Stimulated activated naive CD8-positive, alpha-beta T cell treated with anti-CD3 and anti-CD28 coated beads, Interleukin-15, Interleukin-2, amounts not matched to agents 100 ng/mL and 50 ng/mL, for 24 hours (primary cell): ENCODE measurements around the gene CCDC178.
"Not testable (repeated sequence)": the region's sequence is repeated elsewhere in the genome, so short reads cannot be mapped to it uniquely, and the experiment has no call there.

Experiments used
- H3K27ac Mint-ChIP-seq: one replicate; pipeline ENCODE4 v1.8.0; 2021; ENCODE audit warnings: mild to moderate bottlenecking, mixed read lengths
- H3K27me3 Mint-ChIP-seq: one replicate; pipeline ENCODE4 v1.8.0; 2021; ENCODE audit warnings: mixed read lengths
- H3K36me3 Mint-ChIP-seq: one replicate; pipeline ENCODE4 v1.8.0; 2021; ENCODE audit warnings: low read depth, mixed read lengths
- H3K4me1 Mint-ChIP-seq: one replicate; pipeline ENCODE4 v1.8.0; 2021; ENCODE audit warnings: low read depth, mixed read lengths
- H3K4me3 Mint-ChIP-seq: one replicate; pipeline ENCODE4 v1.8.0; 2021; ENCODE audit warnings: mild to moderate bottlenecking, mixed read lengths
- H3K9me3 Mint-ChIP-seq: one replicate; pipeline ENCODE4 v1.8.0; 2021; ENCODE audit warnings: mixed read lengths

Gene CCDC178

GRCh38 chr18:33152376-33152775, 288.1 kb downstream of the CCDC178 start:
- Mint-ChIP-seq H3K36me3 (no peaks in the 10 kb centered on the region), H3K27me3 (no peaks in the 10 kb centered on the region), H3K4me1 (no peaks in the 10 kb centered on the region), H3K9me3 (peaks cover 3% of the 10 kb centered on the region), H3K4me3 (no peak overlapping the region), H3K27ac (no peak overlapping the region)

DNA sequence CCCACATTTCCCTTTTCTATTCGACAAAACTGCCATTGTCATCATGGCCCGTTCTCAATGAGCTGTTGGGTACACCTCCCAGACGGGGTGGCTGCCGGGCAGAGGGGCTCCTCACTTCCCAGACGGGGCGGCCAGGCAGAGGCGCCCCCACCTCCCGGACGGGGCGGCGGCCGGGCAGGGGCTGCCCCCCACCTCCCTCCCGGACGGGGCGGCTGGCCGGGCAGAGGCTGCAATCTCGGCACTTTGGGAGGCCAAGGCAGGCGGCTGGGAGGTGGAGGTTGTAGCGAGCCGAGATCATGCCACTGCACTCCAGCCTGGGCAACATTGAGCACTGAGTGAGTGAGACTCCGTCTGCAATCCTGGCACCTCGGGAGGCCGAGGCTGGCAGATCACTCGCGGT, 292.7 kb downstream of the CCDC178 start:
- H3K36me3 Mint-ChIP-seq, H3K4me1 Mint-ChIP-seq, H3K4me3 Mint-ChIP-seq, H3K27ac Mint-ChIP-seq, H3K27me3 Mint-ChIP-seq, H3K9me3 Mint-ChIP-seq: not testable (repeated sequence)

GRCh38 chr18:33146014-33146413, 294.5 kb downstream of the CCDC178 start:
- H3K36me3 Mint-ChIP-seq: no peaks in the 10 kb centered on the region
- H3K9me3 Mint-ChIP-seq: peaks cover 3% of the 10 kb centered on the region
- no peaks in the 10 kb centered on the region for H3K27me3 Mint-ChIP-seq
- no peak overlapping the region for H3K27ac Mint-ChIP-seq
- H3K4me3 Mint-ChIP-seq: no peak overlapping the region
- no peaks in the 10 kb centered on the region for H3K4me1 Mint-ChIP-seq

- H3K36me3 Mint-ChIP-seq: no peaks in the 10 kb centered on the region
- H3K4me1 Mint-ChIP-seq: no peaks in the 10 kb centered on the region
- H3K27ac Mint-ChIP-seq: no peak overlapping the region
- H3K4me3 Mint-ChIP-seq: no peak overlapping the region
- H3K27me3 Mint-ChIP-seq: no peaks in the 10 kb centered on the region
- H3K9me3 Mint-ChIP-seq: peaks cover 13% of the 10 kb centered on the region
Measured at GRCh38 chr18:33135951-33136660, 304.4 kb downstream of the CCDC178 start.

DNA sequence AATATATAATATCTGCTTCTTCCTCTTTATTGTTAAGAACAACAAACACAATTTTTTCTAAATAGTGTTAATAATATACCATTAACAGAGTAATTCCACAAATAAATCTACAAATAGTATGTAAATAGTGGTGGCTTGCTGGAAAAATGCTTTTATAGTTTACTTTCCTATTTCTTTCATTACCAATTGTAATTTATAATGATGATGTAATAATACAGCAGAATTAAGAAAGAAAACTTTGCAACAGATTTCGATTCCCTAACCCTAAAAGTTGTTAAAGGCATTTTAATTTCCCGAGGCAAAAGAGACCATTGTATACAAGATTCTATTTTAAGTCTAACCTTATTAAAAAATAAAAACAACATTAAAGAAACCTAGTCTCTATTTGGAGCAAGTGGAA, 307.9 kb downstream of the CCDC178 start:
- Mint-ChIP-seq H3K36me3 (no peaks in the 10 kb centered on the region), H3K4me3 (no peak overlapping the region), H3K27me3 (no peaks in the 10 kb centered on the region), H3K4me1 (no peaks in the 10 kb centered on the region), H3K9me3 (no peaks in the 10 kb centered on the region), H3K27ac (no peak overlapping the region)

DNA sequence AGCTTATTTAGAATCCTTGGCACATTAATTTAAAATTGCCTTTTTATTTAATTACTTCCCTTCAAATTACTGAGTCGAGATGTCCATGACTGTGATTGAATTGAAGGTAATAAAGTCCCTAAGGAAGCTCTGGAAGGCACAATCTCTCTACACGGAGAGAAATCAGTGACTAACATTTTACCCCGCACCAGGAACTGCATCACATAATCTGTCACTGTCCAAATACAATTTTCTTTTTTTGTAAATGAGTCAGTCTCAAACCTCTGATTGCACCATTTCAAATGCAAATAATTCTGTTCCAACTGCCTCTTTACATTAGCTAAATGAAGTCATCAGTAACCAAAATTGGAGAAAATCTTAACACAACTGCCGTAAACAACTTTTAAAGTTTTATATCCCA, 311.9 kb downstream of the CCDC178 start:
- Mint-ChIP-seq H3K4me3 (no peak overlapping the region), H3K27ac (no peak overlapping the region), H3K36me3 (no peaks in the 10 kb centered on the region), H3K27me3 (no peaks in the 10 kb centered on the region), H3K4me1 (no peaks in the 10 kb centered on the region), H3K9me3 (no peaks in the 10 kb centered on the region)

DNA sequence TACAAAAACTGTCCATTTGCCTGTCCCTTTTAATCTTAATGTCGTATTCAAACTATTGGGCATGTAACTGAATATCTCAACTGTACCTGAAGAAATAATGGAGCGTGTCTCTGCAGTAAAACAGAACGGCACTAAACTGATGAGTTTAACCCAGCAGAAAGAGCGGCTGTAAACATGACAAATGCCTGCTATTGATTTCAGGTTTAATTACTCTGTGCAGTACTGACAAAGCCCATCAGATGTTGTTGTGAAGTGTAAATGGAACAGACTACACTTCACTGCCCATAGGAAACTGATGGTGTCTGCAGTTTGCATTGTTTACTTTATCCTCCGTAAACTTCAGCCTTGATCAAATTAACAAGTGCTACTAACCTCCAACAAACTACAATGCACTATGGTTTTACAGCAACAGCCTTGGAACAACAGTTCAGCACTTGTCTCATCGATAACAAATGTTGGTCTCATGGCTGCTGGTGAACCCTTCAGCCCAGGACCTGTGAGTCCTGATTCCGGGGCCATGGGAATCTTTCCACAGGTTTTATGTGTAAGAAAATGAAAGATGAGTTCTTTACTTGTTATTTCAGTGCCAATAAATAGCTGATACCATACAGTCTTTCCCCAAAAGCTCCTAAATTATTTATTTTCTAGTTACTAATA, 316.5 kb downstream of the CCDC178 start:
- Mint-ChIP-seq H3K27me3 (no peaks in the 10 kb centered on the region), H3K4me1 (no peaks in the 10 kb centered on the region), H3K36me3 (no peaks in the 10 kb centered on the region), H3K9me3 (no peaks in the 10 kb centered on the region), H3K27ac (no peak overlapping the region), H3K4me3 (no peak overlapping the region)

GRCh38 chr18:33116376-33116775, 324.1 kb downstream of the CCDC178 start:
- Mint-ChIP-seq H3K4me3 (no peak overlapping the region), H3K27ac (no peak overlapping the region), H3K4me1 (no peaks in the 10 kb centered on the region), H3K27me3 (no peaks in the 10 kb centered on the region), H3K9me3 (no peaks in the 10 kb centered on the region), H3K36me3 (no peaks in the 10 kb centered on the region)

GRCh38 chr18:33115917-33116316, 324.6 kb downstream of the CCDC178 start:
- no peaks in the 10 kb centered on the region for H3K9me3 Mint-ChIP-seq
- H3K36me3 Mint-ChIP-seq: no peaks in the 10 kb centered on the region
- H3K27me3 Mint-ChIP-seq: no peaks in the 10 kb centered on the region
- H3K4me1 Mint-ChIP-seq: no peaks in the 10 kb centered on the region
- no peak overlapping the region for H3K27ac Mint-ChIP-seq
- H3K4me3 Mint-ChIP-seq: no peak overlapping the region

DNA sequence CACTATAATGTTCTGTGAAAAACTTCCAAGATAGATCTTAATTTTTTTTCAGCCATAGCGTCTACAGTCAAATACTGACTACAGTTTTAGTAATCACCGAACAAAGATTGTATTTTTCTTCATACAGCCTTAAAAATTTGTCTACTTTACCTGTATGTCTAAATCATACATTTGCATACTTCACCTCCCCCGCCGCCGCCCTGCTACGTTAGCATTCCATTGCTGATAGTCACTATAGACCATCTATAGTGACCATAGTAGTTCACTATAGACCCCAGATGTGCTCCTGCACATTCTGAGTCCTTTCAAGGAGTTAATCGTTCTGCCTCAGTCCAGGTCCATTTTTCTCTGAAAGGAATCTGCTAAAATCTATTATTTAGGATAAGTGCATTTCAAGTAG, 325.0 kb downstream of the CCDC178 start:
- Mint-ChIP-seq H3K4me1 (no peaks in the 10 kb centered on the region), H3K4me3 (no peak overlapping the region), H3K27ac (no peak overlapping the region), H3K9me3 (no peaks in the 10 kb centered on the region), H3K27me3 (no peaks in the 10 kb centered on the region), H3K36me3 (no peaks in the 10 kb centered on the region)

DNA sequence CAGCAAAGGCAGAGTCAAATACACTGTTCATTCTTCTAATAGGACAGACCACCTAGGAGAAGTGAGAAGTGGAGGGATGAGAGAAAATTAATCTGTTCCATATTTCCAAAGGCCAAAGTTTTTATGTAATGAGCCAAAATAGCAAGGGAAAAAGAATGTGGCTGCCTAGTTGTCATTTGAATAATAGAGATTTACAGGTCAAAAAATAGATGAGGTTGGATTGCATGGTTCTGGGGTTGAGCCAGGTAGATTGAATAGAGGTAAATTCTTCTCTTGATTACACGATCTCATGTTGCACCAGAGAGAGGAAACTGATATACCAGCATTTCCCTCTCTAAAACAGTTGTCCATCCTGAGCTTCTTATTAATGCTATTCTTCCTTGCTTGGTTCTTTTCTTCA, 325.8 kb downstream of the CCDC178 start:
- Mint-ChIP-seq H3K9me3 (no peaks in the 10 kb centered on the region), H3K27ac (no peak overlapping the region), H3K36me3 (no peaks in the 10 kb centered on the region), H3K4me1 (no peaks in the 10 kb centered on the region), H3K27me3 (no peaks in the 10 kb centered on the region), H3K4me3 (no peak overlapping the region)

DNA sequence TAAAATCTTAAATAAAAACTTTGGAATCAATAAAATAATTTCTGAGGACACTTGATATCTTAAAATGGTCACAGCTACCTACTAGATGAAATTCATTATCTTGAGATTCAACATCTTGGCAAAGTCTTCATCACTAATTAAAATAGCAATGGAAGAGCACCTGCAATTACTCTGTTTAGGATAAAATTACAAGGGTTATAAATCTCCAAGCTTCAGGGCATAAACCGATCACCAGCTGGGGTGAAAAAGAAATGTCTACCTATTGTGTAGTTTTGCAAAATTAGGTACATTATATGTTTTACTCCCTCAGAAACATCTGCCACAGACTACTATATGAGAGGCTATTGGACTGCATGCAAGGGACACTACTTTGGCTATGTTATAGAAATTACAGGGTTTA, 327.1 kb downstream of the CCDC178 start:
- Mint-ChIP-seq H3K27ac (no peak overlapping the region), H3K4me1 (no peaks in the 10 kb centered on the region), H3K36me3 (no peaks in the 10 kb centered on the region), H3K4me3 (no peak overlapping the region), H3K27me3 (no peaks in the 10 kb centered on the region), H3K9me3 (no peaks in the 10 kb centered on the region)

DNA sequence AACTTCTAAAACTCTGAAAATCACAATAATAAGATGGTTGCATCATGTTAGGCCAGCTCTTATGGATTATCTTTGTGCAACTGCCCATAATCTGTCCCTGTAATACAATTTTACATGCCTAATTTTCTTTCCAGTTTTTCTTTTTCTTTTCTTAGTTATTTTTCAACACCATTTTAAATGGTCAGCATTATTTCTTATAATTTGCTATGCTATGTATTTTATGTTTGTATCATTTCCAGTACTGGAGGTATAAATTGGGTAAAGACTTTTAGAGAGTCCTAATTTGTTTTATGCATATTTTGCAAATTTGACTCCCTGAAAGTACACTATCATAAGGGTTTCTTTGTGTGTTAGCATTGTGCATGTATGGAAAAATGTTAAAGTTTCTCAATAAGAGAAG, 333.0 kb downstream of the CCDC178 start:
- no peaks in the 10 kb centered on the region for H3K4me1 Mint-ChIP-seq
- H3K9me3 Mint-ChIP-seq: no peaks in the 10 kb centered on the region
- no peaks in the 10 kb centered on the region for H3K36me3 Mint-ChIP-seq
- H3K27me3 Mint-ChIP-seq: no peaks in the 10 kb centered on the region
- no peak overlapping the region for H3K4me3 Mint-ChIP-seq
- H3K27ac Mint-ChIP-seq: no peak overlapping the region

DNA sequence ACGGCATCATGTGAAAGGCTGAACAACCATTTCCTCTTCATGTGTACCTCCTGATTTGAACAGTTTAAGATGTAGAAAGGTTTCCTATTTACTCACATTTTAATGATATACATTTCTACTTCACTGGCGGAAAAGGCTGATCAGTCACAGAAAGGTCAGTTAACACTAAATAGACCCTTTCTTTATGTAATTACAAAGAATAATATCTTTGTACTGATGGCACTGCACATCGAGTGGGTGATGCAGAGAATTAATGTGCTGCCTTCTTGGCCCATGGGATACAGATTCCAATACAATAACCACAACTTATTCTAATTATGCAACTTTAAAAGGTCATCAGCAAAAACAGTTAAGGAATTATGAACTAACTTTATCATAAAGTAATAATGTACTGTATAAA, 339.2 kb downstream of the CCDC178 start:
- Mint-ChIP-seq H3K4me3 (no peak overlapping the region), H3K9me3 (no peaks in the 10 kb centered on the region), H3K27ac (no peak overlapping the region), H3K4me1 (no peaks in the 10 kb centered on the region), H3K36me3 (no peaks in the 10 kb centered on the region), H3K27me3 (no peaks in the 10 kb centered on the region)

DNA sequence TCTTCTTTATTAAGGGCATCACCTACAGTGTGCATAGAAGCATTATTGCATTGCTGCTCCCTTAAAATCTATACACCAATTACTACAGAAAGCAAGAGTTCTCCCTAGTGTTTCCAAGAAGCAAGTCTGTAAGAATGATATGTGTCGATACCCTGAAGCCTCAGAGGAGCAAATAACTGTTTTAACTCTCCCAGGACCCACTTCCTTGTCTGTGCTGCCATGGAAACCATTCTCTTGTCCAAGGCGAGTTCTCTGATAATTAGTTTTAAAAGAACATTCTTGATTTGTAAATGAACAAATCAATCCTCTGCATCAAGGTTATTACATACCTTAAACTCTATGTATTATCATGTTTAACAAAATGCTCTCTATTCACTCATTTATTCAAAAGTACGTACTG, 340.9 kb downstream of the CCDC178 start:
- no peaks in the 10 kb centered on the region for H3K36me3 Mint-ChIP-seq
- H3K27ac Mint-ChIP-seq: no peak overlapping the region
- no peak overlapping the region for H3K4me3 Mint-ChIP-seq
- H3K27me3 Mint-ChIP-seq: no peaks in the 10 kb centered on the region
- H3K9me3 Mint-ChIP-seq: no peaks in the 10 kb centered on the region
- H3K4me1 Mint-ChIP-seq: no peaks in the 10 kb centered on the region

- Mint-ChIP-seq H3K4me3 (no peak overlapping the region), H3K27me3 (no peaks in the 10 kb centered on the region), H3K27ac (no peak overlapping the region), H3K4me1 (no peaks in the 10 kb centered on the region), H3K36me3 (no peaks in the 10 kb centered on the region), H3K9me3 (no peaks in the 10 kb centered on the region)
Measured at GRCh38 chr18:33097126-33097525, 343.4 kb downstream of the CCDC178 start.
